HG03342 (cell line): ENCODE results near the gene SHOC1.
"Not testable (repeated sequence)": the region's sequence is repeated elsewhere in the genome, so short reads cannot be mapped to it uniquely, and the experiment has no call there.

Source experiments
- ATAC-seq: cut with Tn5 transposase; IDR thresholded peaks from one replicate; pipeline ENCODE4 v1.9.1; 2021; ENCODE audit warnings: mild to moderate bottlenecking, moderate library complexity; ENCODE audit not compliant: unreplicated experiment

Gene SHOC1

GRCh38 chr9:111794835-111795556 is at the start of gene SHOC1:
Gene SHOC1, minus strand, starts transcription at chr9:111794937. Its CDS starts 3,519 bp downstream, at chr9:111791418.
- ATAC-seq: no peak

GRCh38 chr9:111843971-111844370 is 49.2 kb upstream of the SHOC1 start:
- no peak for ATAC-seq

GRCh38 chr9:111842313-111842712 is 47.6 kb upstream of the SHOC1 start:
- ATAC-seq: no peak

- no peak for ATAC-seq
Measured at GRCh38 chr9:111840442-111840841, 45.7 kb upstream of the SHOC1 start.

- no peak for ATAC-seq
Measured at GRCh38 chr9:111839987-111840386, 45.2 kb upstream of the SHOC1 start.

- ATAC-seq: no peak
Measured at GRCh38 chr9:111839387-111839786, 44.6 kb upstream of the SHOC1 start.

- no peak for ATAC-seq
Measured at GRCh38 chr9:111838439-111838838, 43.7 kb upstream of the SHOC1 start.

- no peak for ATAC-seq
Measured at GRCh38 chr9:111836311-111836710, 41.6 kb upstream of the SHOC1 start.

- ATAC-seq: no peak
Measured at GRCh38 chr9:111833941-111834340, 39.2 kb upstream of the SHOC1 start.

GRCh38 chr9:111832449-111832848 is 37.7 kb upstream of the SHOC1 start:
- no peak for ATAC-seq

- ATAC-seq: no peak
Measured at GRCh38 chr9:111831371-111832108, 36.8 kb upstream of the SHOC1 start.

- no peak for ATAC-seq
Measured at GRCh38 chr9:111828193-111828592, 33.5 kb upstream of the SHOC1 start.

GRCh38 chr9:111825468-111826145 is 30.9 kb upstream of the SHOC1 start:
- ATAC-seq: no peak

- no peak for ATAC-seq
Measured at GRCh38 chr9:111821006-111821528, 26.3 kb upstream of the SHOC1 start.

- ATAC-seq: no peak
Measured at GRCh38 chr9:111819360-111819759, 24.6 kb upstream of the SHOC1 start.

- no peak for ATAC-seq
Measured at GRCh38 chr9:111815285-111816070, 20.7 kb upstream of the SHOC1 start.

GRCh38 chr9:111812337-111812736 is 17.6 kb upstream of the SHOC1 start:
- no peak for ATAC-seq

GRCh38 chr9:111810908-111811307 is 16.2 kb upstream of the SHOC1 start:
- ATAC-seq: no peak

GRCh38 chr9:111810415-111810814 is 15.7 kb upstream of the SHOC1 start:
- ATAC-seq: not testable (repeated sequence)

GRCh38 chr9:111807197-111807596 is 12.5 kb upstream of the SHOC1 start:
- no peak for ATAC-seq

GRCh38 chr9:111806259-111806658 is 11.5 kb upstream of the SHOC1 start:
- ATAC-seq: no peak
